NCI-H524 (cell line): Measurements from ENCODE around the gene TBC1D14.
"Not testable (repeated sequence)": the region's sequence is repeated elsewhere in the genome, so short reads cannot be mapped to it uniquely, and the experiment has no call there.

Source experiments
- DNase-seq, 2 experiments: peaks; one replicate each; lab custom pipeline; 2025; lab: John Stamatoyannopoulos, UW

The TBC1D14 gene

DNA sequence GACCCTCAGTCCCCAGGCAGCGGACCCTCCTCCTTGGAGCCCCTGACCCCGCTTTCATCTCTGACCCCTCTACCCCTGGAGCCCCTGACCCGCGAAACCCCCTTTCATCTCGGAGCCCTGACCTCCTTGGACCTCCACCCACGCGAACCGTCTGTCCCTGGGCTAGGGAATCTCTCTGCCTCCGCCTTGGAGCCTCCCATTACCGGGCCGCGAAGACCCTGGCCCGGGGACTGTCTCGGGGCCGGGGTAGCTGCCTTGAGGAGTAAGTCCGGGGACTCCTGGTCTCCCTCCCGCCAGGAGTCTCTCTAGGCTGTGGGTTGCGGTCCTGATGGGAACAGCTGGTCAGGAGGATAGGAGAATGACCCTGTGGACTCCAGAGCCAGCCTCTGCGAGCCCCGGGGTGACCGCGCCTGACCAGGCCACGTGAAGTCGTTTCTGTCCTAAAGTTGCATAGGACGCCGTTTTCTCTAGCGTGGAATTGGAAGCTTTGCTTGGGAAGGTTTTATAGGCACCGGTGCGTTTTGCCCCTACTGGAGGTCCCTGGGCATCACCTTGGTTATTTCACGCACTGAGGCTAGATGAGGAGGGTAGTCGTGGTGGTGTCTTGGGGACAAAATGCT is 824 bp downstream of the TBC1D14 start:
- peak in 1 of 2 experiments; percentile 40 for DNase-seq

- DNase-seq = no peak
Measured at GRCh38 chr4:6910960-6911874, 1.6 kb downstream of the TBC1D14 start.

DNA sequence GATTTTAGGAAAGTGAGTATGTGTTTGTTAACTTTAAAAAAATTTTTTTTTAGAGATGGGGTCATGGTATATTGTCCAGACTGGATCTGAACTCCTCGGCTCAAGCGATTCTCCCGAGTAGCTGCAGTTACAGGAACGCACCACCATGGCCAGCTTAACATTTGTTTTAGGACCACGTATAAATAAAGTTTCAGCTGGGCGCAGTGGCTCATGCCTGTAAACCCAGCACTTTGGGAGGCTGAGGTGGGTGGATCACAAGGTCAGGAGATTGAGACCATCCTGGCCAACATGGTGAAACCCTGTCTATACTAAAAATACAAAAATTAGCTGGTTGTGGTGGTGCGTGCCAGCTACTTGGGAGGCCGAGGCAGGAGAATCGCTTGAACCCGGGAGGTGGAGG is 2.3 kb downstream of the TBC1D14 start:
- DNase-seq = not testable (repeated sequence)

DNA sequence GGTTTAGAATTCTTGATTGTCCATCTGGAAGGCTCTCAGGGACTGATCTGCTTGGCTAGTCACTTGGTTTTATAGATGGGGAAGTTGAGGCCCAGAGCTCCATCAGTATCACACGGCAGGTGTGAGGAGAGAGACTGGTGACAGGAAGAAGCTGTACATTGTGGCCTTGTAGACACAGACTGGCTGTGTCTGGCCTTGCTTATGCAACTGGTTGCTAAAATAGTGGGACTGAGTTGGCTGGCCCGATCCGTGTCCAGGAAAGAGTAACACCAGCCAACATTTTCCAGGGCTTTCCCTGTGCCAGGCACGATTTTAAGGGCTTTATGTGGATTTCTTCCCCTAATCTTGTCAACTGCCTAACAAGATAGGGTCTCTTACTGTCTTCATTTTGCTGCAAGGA is 2.8 kb downstream of the TBC1D14 start:
- DNase-seq = no peak

DNA sequence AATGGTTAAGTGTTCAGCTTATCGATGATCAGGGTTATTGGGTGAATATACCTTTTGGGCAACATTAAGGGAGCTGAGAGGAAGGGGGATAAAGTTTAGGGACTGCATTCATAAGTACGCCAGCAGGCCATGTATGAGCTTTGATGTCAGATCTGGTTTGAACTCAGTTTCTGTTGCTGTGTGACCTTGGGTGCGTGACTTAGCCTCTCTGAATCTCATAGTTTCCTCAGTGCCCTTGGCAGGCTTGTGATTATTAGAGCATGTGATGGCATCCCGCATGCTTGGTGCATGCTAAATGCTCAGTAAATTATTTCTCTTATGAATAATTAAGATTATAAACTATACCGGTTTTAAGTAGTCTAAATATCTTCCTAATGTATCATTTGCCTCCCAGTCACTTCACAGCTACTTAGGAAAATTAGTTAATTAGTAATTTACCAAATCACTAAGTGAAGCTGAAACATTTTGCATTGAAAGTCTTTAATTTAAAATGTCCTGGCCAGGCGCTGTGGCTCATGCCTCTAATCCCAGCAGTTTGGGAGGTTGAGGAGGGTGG is 3.8 kb downstream of the TBC1D14 start:
- DNase-seq = no peak

DNA sequence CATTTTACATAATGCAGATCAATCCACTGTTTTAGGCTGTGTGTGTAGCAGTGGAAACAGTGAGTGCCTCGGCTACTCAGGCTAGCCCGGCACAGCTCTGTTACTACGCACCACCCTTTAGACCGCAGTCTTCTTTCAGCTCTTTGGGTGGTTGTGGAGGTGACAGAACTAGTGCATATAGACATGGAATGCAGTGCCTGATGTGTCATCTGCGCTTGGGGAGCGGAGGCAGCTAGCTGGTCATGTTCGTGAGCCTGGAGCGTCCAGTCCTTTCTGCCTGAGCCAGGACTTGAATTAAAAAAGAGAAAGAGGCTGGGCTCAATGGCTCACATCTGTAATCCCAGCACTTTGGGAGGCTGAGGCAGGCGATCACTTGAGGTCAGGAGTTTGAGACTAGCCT is 4.8 kb downstream of the TBC1D14 start:
- no peak for DNase-seq

DNA sequence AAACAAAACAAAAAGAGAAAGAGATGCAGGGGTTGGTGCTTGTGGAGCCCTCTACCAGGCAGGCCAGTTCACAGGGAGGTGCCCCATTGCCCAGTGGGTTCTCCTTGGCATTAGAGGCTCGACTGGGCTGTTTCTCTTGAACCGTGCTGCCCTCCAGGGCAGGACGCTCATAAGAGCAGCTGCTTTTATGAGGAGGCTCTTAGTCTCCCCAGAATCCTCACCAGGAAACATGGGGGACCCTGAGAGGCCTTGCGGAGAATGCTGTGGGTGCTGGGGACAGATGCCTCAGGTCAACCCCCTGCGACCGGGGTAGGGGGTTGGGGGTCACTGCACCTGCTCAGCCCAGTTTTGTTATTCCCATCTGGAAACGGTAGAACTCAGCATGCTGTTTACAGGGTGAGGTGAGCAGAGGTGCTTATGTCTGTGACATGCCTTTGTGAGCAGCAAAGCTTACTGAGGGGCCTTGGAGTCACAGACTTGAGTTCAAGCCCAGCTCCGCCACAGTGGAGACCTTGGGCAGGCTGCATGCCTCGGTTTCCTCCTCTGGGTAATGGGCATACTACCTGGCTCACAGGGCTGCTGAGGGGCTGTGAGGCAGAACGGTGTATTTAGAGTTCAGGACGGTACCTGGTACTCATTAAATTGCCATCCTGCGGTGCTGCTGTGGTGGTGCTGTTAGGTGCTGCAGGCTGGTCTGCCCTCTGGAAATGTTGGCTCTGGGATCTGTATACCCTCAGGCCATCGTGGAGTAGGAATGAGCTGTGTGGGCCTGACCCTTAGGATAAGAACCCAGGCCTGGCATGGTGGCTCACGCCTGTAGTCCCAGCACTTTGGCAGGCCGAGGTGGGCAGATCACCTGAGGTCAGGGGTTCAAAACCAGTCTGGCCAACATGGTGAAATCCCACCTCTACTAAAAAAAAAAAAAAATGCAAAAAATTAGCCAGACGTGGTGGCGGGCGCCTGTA is 5.7 kb downstream of the TBC1D14 start:
- DNase-seq = no peak

DNA sequence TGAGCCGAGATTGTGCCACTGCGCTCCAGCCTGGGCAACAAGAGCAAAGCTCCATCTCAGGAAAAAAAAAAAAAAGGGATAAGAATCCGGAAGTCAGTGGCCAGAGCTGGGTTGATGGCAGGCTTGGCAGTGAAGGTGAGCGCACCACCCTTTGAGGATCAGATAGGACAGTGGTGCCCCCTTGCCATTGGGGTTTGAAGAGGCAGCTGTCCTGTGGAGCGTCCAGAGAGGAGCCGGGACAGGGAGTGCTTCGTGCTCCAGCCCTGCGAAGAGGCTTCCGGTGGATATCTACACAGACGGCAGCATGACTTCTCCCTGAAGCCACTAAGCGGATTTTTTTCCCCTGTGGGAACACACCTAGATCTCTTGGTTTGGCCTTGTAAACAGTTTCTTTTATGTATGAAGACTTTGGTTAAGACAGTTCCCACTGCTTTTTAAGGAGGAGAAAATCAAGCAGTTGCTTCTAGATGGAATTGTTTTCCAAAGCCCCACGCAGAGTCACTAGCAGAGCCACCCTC is 6.5 kb downstream of the TBC1D14 start:
- DNase-seq = peak in 1 of 2 experiments; percentile 43

DNA sequence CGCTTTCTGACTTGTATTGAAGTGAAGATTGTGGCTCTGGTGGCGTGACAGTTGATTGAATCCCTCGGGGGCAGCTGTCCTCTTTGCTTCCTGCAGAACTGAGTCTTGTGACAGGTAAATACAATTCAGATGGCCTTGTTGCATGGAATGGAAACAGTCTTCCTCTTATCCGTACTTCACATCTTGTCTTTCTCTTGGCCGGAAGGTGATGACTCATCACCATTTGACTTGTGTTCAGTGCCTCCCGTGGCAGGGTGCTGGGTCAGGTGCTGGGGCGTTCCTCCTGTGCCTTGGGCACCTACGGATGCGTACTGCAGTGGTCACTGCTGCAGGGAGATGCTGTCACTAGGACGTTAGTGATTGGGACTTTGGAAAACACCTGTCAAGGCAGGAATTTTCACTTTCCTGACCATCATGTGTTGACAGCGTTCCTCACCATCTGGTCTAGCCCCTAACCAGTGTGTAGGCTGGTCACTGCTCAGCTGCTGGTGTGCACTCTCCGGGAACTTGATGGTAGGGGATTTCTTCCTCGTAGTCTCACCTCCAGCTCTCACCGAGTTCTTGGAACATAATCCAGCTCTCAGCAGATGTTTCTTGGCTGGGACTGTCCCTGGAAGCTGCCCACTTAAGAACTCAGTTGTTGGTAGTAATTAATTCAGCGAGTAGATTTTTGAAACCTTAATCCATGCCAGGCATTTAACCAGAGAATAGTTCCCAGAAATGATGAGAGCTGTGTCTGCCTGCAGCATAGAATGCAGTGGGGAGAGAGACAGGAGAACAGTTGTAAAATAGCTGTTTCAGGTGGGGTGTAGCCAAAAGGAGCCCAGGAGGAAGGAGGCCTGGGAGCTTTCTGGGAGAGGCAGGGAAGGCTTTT is 7.2 kb downstream of the TBC1D14 start:
- peak; percentile 88 to 97 for DNase-seq

GRCh38 chr4:6917461-6918271 is 8.0 kb downstream of the TBC1D14 start:
- peak; percentile 71 to 80 for DNase-seq

- no peak for DNase-seq
Measured at GRCh38 chr4:6918338-6918737, 8.7 kb downstream of the TBC1D14 start.

DNA sequence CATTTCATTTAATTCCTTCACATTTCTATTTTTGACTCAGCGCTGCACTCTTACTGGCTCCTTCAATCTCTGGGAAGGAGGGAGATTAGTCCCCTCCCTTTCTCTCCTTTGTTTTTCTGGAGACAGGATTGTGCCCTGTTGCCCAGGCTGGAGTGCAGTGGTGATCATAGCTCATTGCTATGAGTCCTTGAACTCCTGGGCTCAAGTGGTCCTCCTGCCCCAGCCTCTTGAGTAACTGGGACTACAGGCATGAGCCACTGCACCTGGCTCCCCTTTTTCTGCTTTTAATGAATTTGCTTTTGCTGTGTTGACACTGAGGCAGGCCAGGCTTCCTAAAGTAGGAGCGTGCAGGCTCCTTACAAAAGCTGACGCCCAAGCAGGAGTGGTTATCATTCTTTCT is 10.5 kb downstream of the TBC1D14 start:
- DNase-seq = peak in 1 of 2 experiments; percentile 26

GRCh38 chr4:6923507-6923906 is 13.9 kb downstream of the TBC1D14 start:
- no peak for DNase-seq

- DNase-seq = no peak
Measured at GRCh38 chr4:6924361-6924779, 14.7 kb downstream of the TBC1D14 start.

DNA sequence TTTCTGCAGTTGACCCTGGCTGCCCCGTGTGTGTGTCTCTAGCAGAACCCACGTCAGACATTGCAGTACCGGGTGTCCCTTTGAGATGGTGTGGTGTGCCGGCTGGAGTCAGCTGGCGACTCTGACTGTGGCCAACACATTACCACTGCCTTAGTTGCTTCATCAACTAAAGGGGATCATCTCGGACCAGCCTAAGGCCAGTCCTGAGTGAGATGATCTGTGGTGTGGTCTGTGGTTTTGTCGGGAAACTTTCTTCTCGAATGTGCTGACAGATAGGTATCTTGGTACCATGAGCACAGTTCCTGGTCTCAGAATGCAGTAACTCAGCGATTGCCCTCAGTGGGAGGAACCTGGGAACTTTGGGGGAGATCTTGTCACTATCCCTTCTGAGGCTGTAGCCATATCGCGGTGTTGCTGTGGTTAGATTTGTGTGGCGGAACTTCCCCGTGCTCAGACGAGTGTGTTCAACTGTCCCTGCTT is 15.8 kb downstream of the TBC1D14 start:
- DNase-seq = no peak

DNA sequence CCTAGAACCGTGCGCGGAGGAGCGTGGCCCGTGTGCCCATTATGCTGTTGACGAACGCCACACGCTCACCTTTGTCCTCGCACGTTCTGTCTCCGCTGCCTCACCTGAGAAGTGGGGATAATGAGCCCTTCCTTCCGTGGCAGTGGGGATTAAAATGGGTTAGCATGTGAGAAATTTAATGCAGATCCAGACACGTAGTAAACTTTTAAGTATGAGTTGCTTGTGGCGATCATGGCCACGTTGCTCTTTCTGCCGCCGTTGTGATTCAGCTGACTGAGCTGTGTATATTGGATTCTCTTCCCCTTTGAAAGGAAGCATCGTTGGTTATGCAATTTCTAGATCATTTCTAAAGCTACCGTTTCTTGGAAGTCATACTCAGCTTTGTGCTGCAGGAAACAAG is 16.5 kb downstream of the TBC1D14 start:
- no peak for DNase-seq

GRCh38 chr4:6926681-6927478 is 17.3 kb downstream of the TBC1D14 start:
- no peak for DNase-seq

- DNase-seq = no peak
Measured at GRCh38 chr4:6928081-6928480, 18.5 kb downstream of the TBC1D14 start.

DNA sequence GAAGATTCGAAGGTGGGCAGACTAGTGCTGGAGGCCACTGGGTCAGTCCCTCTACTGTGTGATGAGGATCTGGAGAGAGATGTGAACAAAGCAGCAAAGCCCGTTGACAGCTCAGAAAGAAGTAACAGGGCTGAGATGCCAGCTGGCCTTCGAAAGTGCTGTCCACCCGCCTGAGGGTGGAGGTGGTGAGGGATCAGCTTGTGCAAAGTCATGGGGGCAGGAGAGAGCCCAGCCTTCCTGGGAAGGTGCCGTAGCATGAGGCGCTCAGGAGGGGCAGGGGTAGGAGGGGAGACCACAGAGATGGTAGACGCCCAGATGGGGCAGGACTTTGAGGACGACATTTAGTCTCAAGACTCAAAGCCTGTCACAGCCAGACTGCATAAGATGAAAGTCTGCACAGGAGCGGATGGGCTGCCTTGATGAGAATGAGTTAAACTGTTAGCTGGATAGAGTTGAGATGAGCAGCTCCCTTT is 19.7 kb downstream of the TBC1D14 start:
- no peak for DNase-seq
